GM23338 (cell line): ENCODE data around the gene SEMA4D. TPM values are rescaled to one million over a fixed set of nuclear protein-coding genes. Genes with fewer than 3 reads are reported as not detected.

ENCODE experiments used
- ATAC-seq: fragments of 200-7000 bp; cut with Tn5 transposase; 3 replicates; pipeline ENCODE4 v1.9.1; 2020
- DNase-seq: peaks from one replicate; pipeline ENCODE4 v3.0.0-alpha.2; 2015; ENCODE audit warnings: low spot score
- H2AFZ ChIP-seq: fragments of 200-600 bp; sonication (generic); 2 replicates; pipeline ENCODE4 v1.8.0; 2016; ENCODE audit warnings: antibody characterized with exemption, mild to moderate bottlenecking, moderate library complexity
- H3F3A ChIP-seq: fragments of 200-600 bp; sonication (generic); replicated peaks from 2 replicates; pipeline ENCODE4 v1.8.0; 2017; ENCODE audit warnings: antibody characterized with exemption, mixed run types, low read depth
- H3K27ac ChIP-seq: fragments of 200-600 bp; sonication (generic); 2 replicates; pipeline ENCODE4 v1.6.1; 2016; ENCODE audit warnings: low read depth
- H3K27me3 ChIP-seq: fragments of 200-600 bp; sonication (generic); 2 replicates; pipeline ENCODE4 v1.8.0; 2016; ENCODE audit warnings: mild to moderate bottlenecking, mixed run types, moderate library complexity; ENCODE audit not compliant: insufficient read depth
- H3K36me3 ChIP-seq: fragments of 200-600 bp; sonication (generic); 2 replicates; pipeline ENCODE4 v1.8.0; 2016; ENCODE audit warnings: mild to moderate bottlenecking; ENCODE audit not compliant: insufficient read depth
- H3K4me1 ChIP-seq: fragments of 200-600 bp; sonication (generic); 2 replicates; pipeline ENCODE4 v1.8.0; 2016; ENCODE audit warnings: mild to moderate bottlenecking, moderate library complexity; ENCODE audit not compliant: insufficient read depth
- H3K4me2 ChIP-seq: fragments of 200-600 bp; sonication (generic); 2 replicates; pipeline ENCODE4 v1.7.1; 2017; ENCODE audit warnings: mixed run types
- H3K4me3 ChIP-seq: fragments of 200-600 bp; sonication (generic); 2 replicates; pipeline ENCODE4 v1.6.1; 2016; ENCODE audit warnings: mixed run types
- H3K79me2 ChIP-seq: fragments of 200-600 bp; sonication (generic); replicated peaks from 2 replicates; pipeline ENCODE4 v1.8.0; 2017; ENCODE audit warnings: mild to moderate bottlenecking; ENCODE audit not compliant: insufficient read depth
- H3K9me2 ChIP-seq: fragments of 200-600 bp; sonication (generic); 2 replicates; pipeline ENCODE4 v1.8.0; 2017; ENCODE audit not compliant: insufficient read depth
- H4K20me1 ChIP-seq: fragments of 200-600 bp; sonication (generic); replicated peaks from 2 replicates; pipeline ENCODE4 v1.8.0; 2017; ENCODE audit warnings: mild to moderate bottlenecking; ENCODE audit not compliant: insufficient read depth
- H3K27ac Mint-ChIP-seq: 2 replicates; pipeline ENCODE4 v1.8.0; 2020; ENCODE audit warnings: inconsistent platforms, mild to moderate bottlenecking, moderate library complexity, mixed read lengths
- H3K27me3 Mint-ChIP-seq: 3 replicates; pipeline ENCODE4 v1.8.0; 2022; ENCODE audit warnings: low read depth, mild to moderate bottlenecking, moderate library complexity, mixed read lengths, inconsistent platforms; ENCODE audit not compliant: insufficient read depth, poor library complexity
- H3K36me3 Mint-ChIP-seq: 3 replicates; pipeline ENCODE4 v1.8.0; 2021; ENCODE audit warnings: low read depth, mild to moderate bottlenecking, inconsistent platforms, moderate library complexity, mixed read lengths
- H3K4me1 Mint-ChIP-seq: 3 replicates; pipeline ENCODE4 v1.8.0; 2020; ENCODE audit warnings: mild to moderate bottlenecking, inconsistent platforms, mixed read lengths
- H3K4me3 Mint-ChIP-seq: 3 replicates; pipeline ENCODE4 v1.8.0; 2021; ENCODE audit warnings: moderate library complexity, mild to moderate bottlenecking, inconsistent platforms, mixed read lengths
- H3K9me3 Mint-ChIP-seq: 3 replicates; pipeline ENCODE4 v1.8.0; 2020; ENCODE audit warnings: moderate library complexity, mild to moderate bottlenecking, inconsistent platforms, mixed read lengths
- CREB1 ChIP-seq: fragments of 250-450 bp; sonication (Bioruptor Pico); IDR thresholded peaks from 2 replicates; pipeline ENCODE4 v1.5.0; 2020; ENCODE audit warnings: low read depth, mild to moderate bottlenecking, moderate library complexity
- CTCF ChIP-seq, 2 experiments: fragments of 200-600 bp in 1 of 2; sonication (generic) in 1 of 2; conservative IDR thresholded peaks; 2 replicates each; pipeline versions ENCODE4 v1.5.1 to v1.6.1; 2016 to 2017; ENCODE audit warnings: antibody characterized with exemption in 2 of 2, low read depth in 2 of 2, mild to moderate bottlenecking in 2 of 2, moderate library complexity in 1 of 2
- EZH2 ChIP-seq: fragments of 200-600 bp; sonication (generic); IDR thresholded peaks from one replicate; pipeline ENCODE4 v1.8.0; 2017; ENCODE audit warnings: antibody characterized with exemption, mild to moderate bottlenecking, low read depth; ENCODE audit not compliant: unreplicated experiment
- EZH2phosphoT487 ChIP-seq: fragments of 200-600 bp; sonication (generic); IDR thresholded peaks from one replicate; pipeline ENCODE4 v1.8.1; 2018; ENCODE audit warnings: antibody characterized with exemption; ENCODE audit not compliant: unreplicated experiment
- JUNB ChIP-seq: IDR thresholded peaks from one replicate; pipeline ENCODE4 v1.6.1; 2016; ENCODE audit warnings: antibody characterized with exemption; ENCODE audit not compliant: unreplicated experiment
- NANOG ChIP-seq: IDR thresholded peaks from 2 replicates; pipeline ENCODE4 v1.6.1; 2016; ENCODE audit warnings: antibody characterized with exemption, borderline replicate concordance
- POLR2AphosphoS5 ChIP-seq: IDR thresholded peaks from 2 replicates; pipeline ENCODE4 v1.6.1; 2016; ENCODE audit warnings: antibody characterized with exemption, low read depth
- REST ChIP-seq: IDR thresholded peaks from one replicate; pipeline ENCODE4 v1.6.1; 2018; ENCODE audit warnings: antibody characterized with exemption; ENCODE audit not compliant: unreplicated experiment
- STAT1 ChIP-seq: IDR thresholded peaks from one replicate; pipeline ENCODE4 v1.6.1; 2016; ENCODE audit warnings: antibody characterized with exemption; ENCODE audit not compliant: unreplicated experiment
- ZNF114 ChIP-seq: fragments of 250-450 bp; sonication (Bioruptor Pico); IDR thresholded peaks from 2 replicates; pipeline ENCODE4 v1.5.0; 2020; ENCODE audit warnings: mild to moderate bottlenecking, moderate library complexity
- ZNF462 ChIP-seq: fragments of 250-450 bp; sonication (Bioruptor Pico); IDR thresholded peaks from 2 replicates; pipeline ENCODE4 v1.5.0; 2020; ENCODE audit warnings: mild to moderate bottlenecking, moderate library complexity
- polyA plus RNA-seq: library from polyadenylated mRNA; unstranded; fragments of >200 nt; fragmentation: Nextera tagmentation; extraction: Ambion mirVana; gene quantifications from 2 replicates; pipeline ENCODE4 v1.2.1, GENCODE V29; 2016
- total RNA-seq: library from RNA; depleted of rRNA; stranded (reverse); fragments of >200 nt; shearing (Covaris generic); gene quantifications from 2 replicates; pipeline ENCODE4 v1.2.3, GENCODE V29; 2014

Gene SEMA4D
- total and polyA plus RNA-seq, 2 experiments from 2014 or later = 19.3 to 63.0 TPM

- Mint-ChIP-seq H3K9me3 (no peaks in the 10 kb centered on the region), H3K4me3 (no peak overlapping the region), H3K27me3 (peaks cover 4% of the 10 kb centered on the region), H3K36me3 (peaks cover 14% of the 10 kb centered on the region), H3K4me1 (peaks cover 11% of the 10 kb centered on the region), H3K27ac (peak overlapping the region; percentile 56)
- no peaks in the 10 kb centered on the region for H3K4me1 ChIP-seq
- peaks cover 3% of the 10 kb centered on the region for H4K20me1 ChIP-seq
- no peaks in the 10 kb centered on the region for H3F3A ChIP-seq
- no peaks in the 10 kb centered on the region; the same call in 1 of the 2 replicates for H3K36me3 ChIP-seq
- TF ChIP-seq EZH2 (no peak), ZNF114 (CRISPR knock-in tag) (no peak)
- no peak overlapping the region for H3K4me3 ChIP-seq
- H3K79me2 ChIP-seq = peaks cover 46% of the 10 kb centered on the region
- H3K4me2 ChIP-seq = no peak overlapping the region
- no peaks in the 10 kb centered on the region for H3K9me2 ChIP-seq
- no peak for DNase-seq
- H2AFZ ChIP-seq = no peak overlapping the region
- no peak for ATAC-seq
- H3K27me3 ChIP-seq = no peaks in the 10 kb centered on the region
- H3K27ac ChIP-seq = no peak overlapping the region
Observed at GRCh38 chr9:89449261-89449671, 48.6 kb downstream of the SEMA4D start.

GRCh38 chr9:89448821-89449220 is 49.1 kb downstream of the SEMA4D start:
- H3K27me3 Mint-ChIP-seq = peaks cover 3% of the 10 kb centered on the region
- H3K27ac Mint-ChIP-seq = no peak overlapping the region
- DNase-seq = no peak
- peaks cover 12% of the 10 kb centered on the region for H3K36me3 Mint-ChIP-seq
- Histone ChIP-seq H3F3A (no peaks in the 10 kb centered on the region), H3K27me3 (no peaks in the 10 kb centered on the region), H3K36me3 (no peaks in the 10 kb centered on the region; the same call in 1 of the 2 replicates), H3K9me2 (no peaks in the 10 kb centered on the region), H3K79me2 (peaks cover 49% of the 10 kb centered on the region), H3K4me3 (no peak overlapping the region), H3K27ac (no peak overlapping the region), H4K20me1 (peaks cover 3% of the 10 kb centered on the region), H3K4me1 (no peaks in the 10 kb centered on the region), H2AFZ (no peak overlapping the region), H3K4me2 (no peak overlapping the region)
- H3K9me3 Mint-ChIP-seq = no peaks in the 10 kb centered on the region
- no peak overlapping the region for H3K4me3 Mint-ChIP-seq
- H3K4me1 Mint-ChIP-seq = peaks cover 11% of the 10 kb centered on the region
- no peak for ATAC-seq
- TF ChIP-seq JUNB (no peak), NANOG (no peak), CREB1 (CRISPR knock-in tag) (no peak), ZNF114 (CRISPR knock-in tag) (no peak), CTCF (conservative IDR thresholded peaks at IDR 0.05; ENCODE audit: low read depth in 2 of 2) (no peak), REST (no peak), EZH2phosphoT487 (no peak), POLR2AphosphoS5 (no peak), STAT1 (no peak), ZNF462 (CRISPR knock-in tag) (no peak)
